NCI-H2227 (cell line): ENCODE data around the gene C20orf96.

Source experiments
- DNase-seq: peaks from one replicate; lab custom pipeline; 2025; ENCODE audit not compliant: unreplicated experiment; lab: John Stamatoyannopoulos, UW

The C20orf96 gene

GRCh38 chr20:312866-313265 lies 22.3 kb upstream of the C20orf96 start:
- DNase-seq = no peak

- no peak for DNase-seq
Measured at GRCh38 chr20:312067-312466, 21.5 kb upstream of the C20orf96 start.

GRCh38 chr20:311609-312008 lies 21.1 kb upstream of the C20orf96 start:
- DNase-seq = no peak

GRCh38 chr20:310645-311044 lies 20.1 kb upstream of the C20orf96 start:
- no peak for DNase-seq

- DNase-seq = peak; percentile 100
Measured at GRCh38 chr20:309841-310644, 19.5 kb upstream of the C20orf96 start.

- DNase-seq = no peak
Measured at GRCh38 chr20:309306-309840, 18.8 kb upstream of the C20orf96 start.

GRCh38 chr20:308427-309038 lies 18.0 kb upstream of the C20orf96 start:
- DNase-seq = no peak

- no peak for DNase-seq
Measured at GRCh38 chr20:305745-306144, 15.2 kb upstream of the C20orf96 start.

- peak; percentile 67 for DNase-seq
Measured at GRCh38 chr20:301886-302848, 11.6 kb upstream of the C20orf96 start.

- DNase-seq = no peak
Measured at GRCh38 chr20:300345-300990, 9.9 kb upstream of the C20orf96 start.

- no peak for DNase-seq
Measured at GRCh38 chr20:298776-299391, 8.3 kb upstream of the C20orf96 start.

GRCh38 chr20:297925-298775 lies 7.6 kb upstream of the C20orf96 start:
- peak; percentile 59 for DNase-seq

- DNase-seq = peak; percentile 95
Measured at GRCh38 chr20:297098-297924, 6.8 kb upstream of the C20orf96 start, which contains the start of gene ZCCHC3. Gene ZCCHC3, plus strand, starts transcription at chr20:297570. Its CDS starts 17 bp downstream, at chr20:297587.

GRCh38 chr20:295804-296203 lies 5.3 kb upstream of the C20orf96 start:
- DNase-seq = no peak

GRCh38 chr20:294602-295001 lies 4.1 kb upstream of the C20orf96 start:
- no peak for DNase-seq

GRCh38 chr20:289693-290083 lies 862 bp downstream of the C20orf96 start:
- DNase-seq = no peak

GRCh38 chr20:288956-289692 lies 1.4 kb downstream of the C20orf96 start:
- no peak for DNase-seq

GRCh38 chr20:286508-286907 lies 4.0 kb downstream of the C20orf96 start:
- no peak for DNase-seq
